HG03175 (cell line): Measurements from ENCODE around the gene MADD.
"Not testable (repeated sequence)": the region's sequence is repeated elsewhere in the genome, so short reads cannot be mapped to it uniquely, and the experiment has no call there.

Experiments used
- ATAC-seq: cut with Tn5 transposase; IDR thresholded peaks from one replicate; pipeline ENCODE4 v1.9.1; 2021; ENCODE audit warnings: mild to moderate bottlenecking, moderate library complexity; ENCODE audit not compliant: unreplicated experiment

The MADD gene

GRCh38 chr11:47272706-47273105, 2.8 kb downstream of the MADD start:
- ATAC-seq = no peak

- no peak for ATAC-seq
Measured at GRCh38 chr11:47274495-47275235, 4.7 kb downstream of the MADD start.

- no peak for ATAC-seq
Measured at GRCh38 chr11:47276923-47277322, 7.0 kb downstream of the MADD start.

GRCh38 chr11:47278058-47278457, 8.1 kb downstream of the MADD start:
- no peak for ATAC-seq

- no peak for ATAC-seq
Measured at GRCh38 chr11:47278769-47279168, 8.8 kb downstream of the MADD start.

GRCh38 chr11:47280099-47280498, 10.2 kb downstream of the MADD start:
- ATAC-seq = no peak

GRCh38 chr11:47280860-47281259, 10.9 kb downstream of the MADD start:
- ATAC-seq = no peak

- no peak for ATAC-seq
Measured at GRCh38 chr11:47282462-47282861, 12.5 kb downstream of the MADD start.

- no peak for ATAC-seq
Measured at GRCh38 chr11:47284151-47284550, 14.2 kb downstream of the MADD start.

- ATAC-seq = no peak
Measured at GRCh38 chr11:47285969-47286770, 16.2 kb downstream of the MADD start.

GRCh38 chr11:47288066-47288465, 18.1 kb downstream of the MADD start:
- ATAC-seq = no peak

- ATAC-seq = no peak
Measured at GRCh38 chr11:47289856-47290255, 19.9 kb downstream of the MADD start.

- ATAC-seq = no peak
Measured at GRCh38 chr11:47295385-47295784, 25.5 kb downstream of the MADD start.

- no peak for ATAC-seq
Measured at GRCh38 chr11:47296045-47296444, 26.1 kb downstream of the MADD start.

GRCh38 chr11:47299078-47299477, 29.1 kb downstream of the MADD start:
- no peak for ATAC-seq

- no peak for ATAC-seq
Measured at GRCh38 chr11:47302853-47303252, 32.9 kb downstream of the MADD start.

GRCh38 chr11:47305734-47306483, 36.0 kb downstream of the MADD start:
- no peak for ATAC-seq

GRCh38 chr11:47306484-47306844, 36.5 kb downstream of the MADD start:
- no peak for ATAC-seq

- no peak for ATAC-seq
Measured at GRCh38 chr11:47308050-47308823, 38.3 kb downstream of the MADD start.

GRCh38 chr11:47314992-47315391, 45.1 kb downstream of the MADD start:
- no peak for ATAC-seq

GRCh38 chr11:47316501-47316900, 46.6 kb downstream of the MADD start:
- not testable (repeated sequence) for ATAC-seq
